ENCODE data around the gene AFDN. TPM values are rescaled to one million over a fixed set of nuclear protein-coding genes. Genes with fewer than 3 reads are reported as not detected.

The AFDN gene
- total RNA-seq, 1 experiment from 2014 or later, result 86.5 TPM

GRCh38 chr6:167811442-167812087 is 15.1 kb upstream of the AFDN start:
- no peak for DNase-seq (ENCODE audit: low spot score)

GRCh38 chr6:167812088-167812487 is 14.6 kb upstream of the AFDN start:
- DNase-seq (ENCODE audit: low spot score), result no peak

- no peak for DNase-seq (ENCODE audit: low spot score)
Measured at GRCh38 chr6:167815296-167815980, 11.3 kb upstream of the AFDN start.

GRCh38 chr6:167817016-167817415 is 9.7 kb upstream of the AFDN start:
- no peak for DNase-seq (ENCODE audit: low spot score)

GRCh38 chr6:167817729-167818128 is 9.0 kb upstream of the AFDN start:
- no peak for DNase-seq (ENCODE audit: low spot score)

GRCh38 chr6:167819576-167819975 is 7.1 kb upstream of the AFDN start:
- no peak for DNase-seq (ENCODE audit: low spot score)

- no peak for DNase-seq (ENCODE audit: low spot score)
Measured at GRCh38 chr6:167820681-167821080, 6.0 kb upstream of the AFDN start.

GRCh38 chr6:167824591-167825331 is 1.9 kb upstream of the AFDN start:
- DNase-seq (ENCODE audit: low spot score), result no peak

- peak; percentile 79 for DNase-seq (ENCODE audit: low spot score)
Measured at GRCh38 chr6:167825332-167826229, 1.1 kb upstream of the AFDN start.

- peak; percentile 61 for DNase-seq (ENCODE audit: low spot score)
Measured at GRCh38 chr6:167826230-167826895, 348 bp upstream of the AFDN start.

GRCh38 chr6:167827583-167828324 is 1.0 kb downstream of the AFDN start:
- DNase-seq (ENCODE audit: low spot score), result peak; percentile 65

GRCh38 chr6:167828325-167828956 is 1.7 kb downstream of the AFDN start:
- peak; percentile 63 for DNase-seq (ENCODE audit: low spot score)

- DNase-seq (ENCODE audit: low spot score), result no peak
Measured at GRCh38 chr6:167829513-167829912, 2.8 kb downstream of the AFDN start.

GRCh38 chr6:167831281-167831828 is 4.6 kb downstream of the AFDN start:
- DNase-seq (ENCODE audit: low spot score), result no peak

GRCh38 chr6:167832497-167833395 is 6.0 kb downstream of the AFDN start:
- DNase-seq (ENCODE audit: low spot score), result peak; percentile 76

GRCh38 chr6:167833396-167833763 is 6.7 kb downstream of the AFDN start:
- no peak for DNase-seq (ENCODE audit: low spot score)

GRCh38 chr6:167835260-167835659 is 8.5 kb downstream of the AFDN start:
- no peak for DNase-seq (ENCODE audit: low spot score)

- no peak for DNase-seq (ENCODE audit: low spot score)
Measured at GRCh38 chr6:167836721-167837120, 10.0 kb downstream of the AFDN start.

Data from HT-29 (cell line).